NCI-H446 treated with DMSO at 0.1 percent for 48 hours (cell line): ENCODE measurements around the gene GLIPR2.
"Not testable (repeated sequence)": the region's sequence is repeated elsewhere in the genome, so short reads cannot be mapped to it uniquely, and the experiment has no call there.

Experiments used
- DNase-seq: peaks from one replicate; lab custom pipeline; 2025; lab: John Stamatoyannopoulos, UW

Gene GLIPR2

GRCh38 chr9:36163786-36164170 lies 27.2 kb downstream of the GLIPR2 start:
- DNase-seq = no peak

GRCh38 chr9:36164372-36164771 lies 27.8 kb downstream of the GLIPR2 start:
- no peak for DNase-seq

GRCh38 chr9:36164989-36165388 lies 28.5 kb downstream of the GLIPR2 start:
- DNase-seq = no peak

- DNase-seq = no peak
These were observed 29.3 kb downstream of the GLIPR2 start for GRCh38 chr9:36165826-36166167.

- peak; percentile 49 for DNase-seq
These were observed 29.8 kb downstream of the GLIPR2 start for GRCh38 chr9:36166168-36166927.

GRCh38 chr9:36169166-36169565 lies 32.6 kb downstream of the GLIPR2 start, which contains the start of gene CCIN:
Gene CCIN, plus strand, starts transcription at chr9:36169388. Its CDS starts 115 bp downstream, at chr9:36169503.
- no peak for DNase-seq

GRCh38 chr9:36169708-36170107 lies 33.2 kb downstream of the GLIPR2 start:
- DNase-seq = no peak

- DNase-seq = no peak
These were observed 34.0 kb downstream of the GLIPR2 start for GRCh38 chr9:36170531-36170930.

- no peak for DNase-seq
These were observed 37.3 kb downstream of the GLIPR2 start for GRCh38 chr9:36173861-36174260.

GRCh38 chr9:36174271-36174670 lies 37.7 kb downstream of the GLIPR2 start:
- no peak for DNase-seq

GRCh38 chr9:36174731-36175130 lies 38.2 kb downstream of the GLIPR2 start:
- no peak for DNase-seq

GRCh38 chr9:36175209-36175608 lies 38.7 kb downstream of the GLIPR2 start:
- not testable (repeated sequence) for DNase-seq

GRCh38 chr9:36176496-36176895 lies 40.0 kb downstream of the GLIPR2 start:
- DNase-seq = not testable (repeated sequence)

- DNase-seq = no peak
These were observed 41.0 kb downstream of the GLIPR2 start for GRCh38 chr9:36177571-36177970.

GRCh38 chr9:36180243-36180642 lies 43.7 kb downstream of the GLIPR2 start:
- not testable (repeated sequence) for DNase-seq

- no peak for DNase-seq
These were observed 50.9 kb downstream of the GLIPR2 start for GRCh38 chr9:36187414-36187813.

- DNase-seq = no peak
These were observed 51.7 kb downstream of the GLIPR2 start for GRCh38 chr9:36188212-36188611.

- DNase-seq = no peak
These were observed 53.4 kb downstream of the GLIPR2 start for GRCh38 chr9:36189976-36190375.

- peak; percentile 98 for DNase-seq
These were observed 54.1 kb downstream of the GLIPR2 start, which contains the start of gene CLTA for GRCh38 chr9:36190388-36191289. Gene CLTA, plus strand, starts transcription at chr9:36190921. Its CDS starts 136 bp downstream, at chr9:36191057.

GRCh38 chr9:36191290-36191645 lies 54.7 kb downstream of the GLIPR2 start:
- DNase-seq = no peak

- DNase-seq = no peak
These were observed 55.2 kb downstream of the GLIPR2 start for GRCh38 chr9:36191686-36192085.

- no peak for DNase-seq
These were observed 55.7 kb downstream of the GLIPR2 start for GRCh38 chr9:36192196-36192595.

- no peak for DNase-seq
These were observed 56.5 kb downstream of the GLIPR2 start for GRCh38 chr9:36193023-36193422.
